HCT116 (cell line): ENCODE measurements around the gene CWC27. TPM values are rescaled to one million over a fixed set of nuclear protein-coding genes. Genes with fewer than 3 reads are reported as not detected.

Source experiments
- ATAC-seq: fragments of 200-7000 bp; cut with Tn5 transposase; 2 replicates; pipeline ENCODE4 v1.9.1; 2020; ENCODE audit warnings: mild to moderate bottlenecking, moderate library complexity
- BruUV-seq: library from RNA; stranded (reverse); fragments of 400-500 nt; replicated peaks from 2 replicates; lab custom pipeline; 2021; lab: Mats Ljungman, UMichigan
- CTCF ChIA-PET: fragments of 300-600 bp; sonication (Branson Sonifier 250); formaldehyde crosslinking; loops from one replicate; lab custom pipeline; 2021; ENCODE audit warnings: antibody characterized with exemption; lab: Charles Lee
- POLR2A ChIA-PET: fragments of 300-600, 350-600 bp; sonication (Branson Sonifier 250); formaldehyde crosslinking; loops from one replicate; lab custom pipeline; 2021; ENCODE audit warnings: antibody characterized with exemption; lab: Charles Lee
- RAD21 ChIA-PET, 2 experiments: fragments of 300-600 bp; sonication (Branson Sonifier 250); formaldehyde crosslinking; loops; one replicate each; lab custom pipeline; 2023; ENCODE audit warnings: low total read pairs in 2 of 2; ENCODE audit not compliant: uncharacterized antibody in 2 of 2, unreplicated experiment in 2 of 2, low non-redundant PET in 1 of 2; lab: Charles Lee
- DNase-seq: peaks from one replicate; pipeline ENCODE4 v3.0.0-alpha.2; 2010; ENCODE audit warnings: low read depth, low spot score
- H2AFZ ChIP-seq: fragments of 200-600 bp; shearing (Covaris generic), sonication (generic); 2 replicates; pipeline ENCODE4 v1.6.1; 2017; ENCODE audit warnings: low read depth, mixed run types, mixed read lengths, antibody characterized with exemption, low read length; ENCODE audit not compliant: poor library complexity, severe bottlenecking
- H3K27ac ChIP-seq: 2 replicates; pipeline ENCODE4 v1.5.1; 2012; ENCODE audit warnings: low read depth, low read length
- H3K27me3 ChIP-seq: fragments of 200-600 bp; sonication (generic); 2 replicates; pipeline ENCODE4 v1.6.1; 2016; ENCODE audit warnings: mixed run types, low read length, mixed read lengths; ENCODE audit not compliant: insufficient read depth
- H3K36me3 ChIP-seq, 2 experiments: fragments of 200-500 bp in 1 of 2; fragments of 200-600 bp in 1 of 2; sonication (Bioruptor generic) in 1 of 2; sonication (generic) in 1 of 2; 2 replicates each; pipeline versions ENCODE4 v1.5.1 to v1.6.1; 2014 to 2016; ENCODE audit warnings: low read length in 2 of 2, inconsistent platforms in 1 of 2, mixed read lengths in 1 of 2, mixed run types in 1 of 2; ENCODE audit not compliant: insufficient read depth in 2 of 2, control insufficient read depth in 1 of 2
- H3K4me1 ChIP-seq, 2 experiments: fragments of 200-600 bp in 1 of 2; sonication (generic) in 1 of 2; 2 replicates each; pipeline versions ENCODE4 v1.5.1 to v1.6.1; 2012 to 2017; ENCODE audit warnings: low read length in 2 of 2, inconsistent platforms in 1 of 2, mild to moderate bottlenecking in 1 of 2, mixed read lengths in 1 of 2, mixed run types in 1 of 2, moderate library complexity in 1 of 2; ENCODE audit not compliant: insufficient read depth in 2 of 2, control insufficient read depth in 1 of 2
- H3K4me2 ChIP-seq: fragments of 200-600 bp; sonication (generic); 2 replicates; pipeline ENCODE4 v1.6.1; 2017; ENCODE audit warnings: mixed run types, low read length, mixed read lengths
- H3K4me3 ChIP-seq, 2 experiments: fragments of 200-600 bp in 1 of 2; sonication (generic) in 1 of 2; replicated peaks in 1 of 2; 2 replicates each; pipeline ENCODE4 v1.5.1; 2011 to 2016; ENCODE audit warnings: low read length in 2 of 2, control low read depth in 1 of 2, low read depth in 1 of 2, mild to moderate bottlenecking in 1 of 2, mixed read lengths in 1 of 2, mixed run types in 1 of 2
- H3K79me2 ChIP-seq: fragments of 200-600 bp; sonication (generic); 2 replicates; pipeline ENCODE4 v1.6.1; 2017; ENCODE audit warnings: mild to moderate bottlenecking, mixed run types, low read length, moderate library complexity, mixed read lengths; ENCODE audit not compliant: insufficient read depth
- H3K9ac ChIP-seq: fragments of 200-600 bp; sonication (generic); 2 replicates; pipeline ENCODE4 v1.6.1; 2016; ENCODE audit warnings: low read length, mixed read lengths
- H3K9me2 ChIP-seq: fragments of 200-600 bp; sonication (generic), shearing (Covaris generic); 2 replicates; pipeline ENCODE4 v1.6.1; 2017; ENCODE audit warnings: mixed run types, mild to moderate bottlenecking, moderate library complexity; ENCODE audit not compliant: insufficient read depth
- H3K9me3 ChIP-seq, 2 experiments: fragments of 200-500 bp in 1 of 2; fragments of 200-600 bp in 1 of 2; sonication (Bioruptor generic) in 1 of 2; sonication (generic) in 1 of 2; 2 replicates each; pipeline ENCODE4 v1.6.1; 2014 to 2017; ENCODE audit warnings: low read length in 2 of 2, mixed read lengths in 2 of 2, inconsistent platforms in 1 of 2, low read depth in 1 of 2, mild to moderate bottlenecking in 1 of 2, mixed run types in 1 of 2, moderate library complexity in 1 of 2; ENCODE audit not compliant: control insufficient read depth in 1 of 2, insufficient read depth in 1 of 2
- H4K20me1 ChIP-seq: fragments of 200-600 bp; sonication (generic), shearing (Covaris generic); 2 replicates; pipeline ENCODE4 v1.6.1; 2017; ENCODE audit warnings: mixed run types, mild to moderate bottlenecking, moderate library complexity; ENCODE audit not compliant: insufficient read depth
- CBX3 ChIP-seq: IDR thresholded peaks from 2 replicates; pipeline ENCODE4 v1.6.1; 2012; ENCODE audit warnings: low read depth
- CTCF ChIP-seq, 3 experiments: fragments of 200-600 bp in 1 of 3; sonication (generic) in 1 of 3; IDR thresholded peaks in 2 of 3; conservative IDR thresholded peaks in 1 of 3; 2 replicates each; pipeline ENCODE4 v1.5.1; 2012 to 2017; ENCODE audit warnings: low read depth in 2 of 3, low read length in 2 of 3, antibody characterized with exemption in 1 of 3, borderline replicate concordance in 1 of 3, control low read depth in 1 of 3, mild to moderate bottlenecking in 1 of 3, mixed read lengths in 1 of 3, mixed run types in 1 of 3, moderate library complexity in 1 of 3; ENCODE audit not compliant: insufficient read depth in 1 of 3
- MAX ChIP-seq: IDR thresholded peaks from 2 replicates; pipeline ENCODE4 v1.6.1; 2012
- POLR2A ChIP-seq: IDR thresholded peaks from 2 replicates; pipeline ENCODE4 v1.7.0; 2011; ENCODE audit warnings: borderline replicate concordance; ENCODE audit not compliant: insufficient read depth, insufficient read length; ENCODE audit errors: extremely low read depth
- REST ChIP-seq: IDR thresholded peaks from 2 replicates; pipeline ENCODE4 v1.6.1; 2012; ENCODE audit warnings: low read depth
- intact Hi-C: fragments of 100-400 bp; cut with micrococcal nuclease; formaldehyde crosslinking; loops from 2 replicates; pipeline ENCODE4 v1.10.0; 2022
- total RNA-seq: library from RNA; stranded (reverse); gene quantifications from one replicate; pipeline ENCODE4 v1.2.1, GENCODE V29; 2021; ENCODE audit not compliant: unreplicated experiment
- TF ChIP-seq, protein P1 (sequence below): IDR thresholded peaks from 2 replicates; pipeline ENCODE4 v1.6.1; 2011; ENCODE audit warnings: mild to moderate bottlenecking, low read length, moderate library complexity; ENCODE audit not compliant: insufficient replicate concordance; ENCODE audit errors: extremely low read depth

The CWC27 gene
- total RNA-seq, 1 experiment from 2014 or later, result 29.1 TPM

GRCh38 chr5:65017636-65018035 lies 248.9 kb downstream of the CWC27 start (continued):
- no peak for TF ChIP-seq CTCF (IDR thresholded peaks at IDR 0.05 in 2 of 3, conservative IDR thresholded peaks at IDR 0.05 in 1 of 3; ENCODE audit: borderline replicate concordance in 1 of 3, insufficient read depth in 1 of 3, low read depth in 2 of 3, low read length in 2 of 3)

- ATAC-seq (no peak), DNase-seq (no peak)
- no peaks in the 10 kb centered on the region for H3K9me2 ChIP-seq
- ChIA-PET RAD21 (no interaction called here), POLR2A (no interaction called here), CTCF (no interaction called here)
- H3K27ac ChIP-seq, result no peak overlapping the region
- H3K36me3 ChIP-seq, result no peaks in the 10 kb centered on the region
- no peak overlapping the region for H2AFZ ChIP-seq
- H3K4me1 ChIP-seq, result no peaks in the 10 kb centered on the region
- H3K4me3 ChIP-seq, result no peak overlapping the region
- H4K20me1 ChIP-seq, result no peaks in the 10 kb centered on the region
- BruUV-seq, result no TSS peak
- H3K9me3 ChIP-seq, result no peaks in the 10 kb centered on the region
- TF ChIP-seq CBX3 (no peak), POLR2A (no peak), REST (no peak), MAX (no peak)
- TF ChIP-seq, protein P1, sequence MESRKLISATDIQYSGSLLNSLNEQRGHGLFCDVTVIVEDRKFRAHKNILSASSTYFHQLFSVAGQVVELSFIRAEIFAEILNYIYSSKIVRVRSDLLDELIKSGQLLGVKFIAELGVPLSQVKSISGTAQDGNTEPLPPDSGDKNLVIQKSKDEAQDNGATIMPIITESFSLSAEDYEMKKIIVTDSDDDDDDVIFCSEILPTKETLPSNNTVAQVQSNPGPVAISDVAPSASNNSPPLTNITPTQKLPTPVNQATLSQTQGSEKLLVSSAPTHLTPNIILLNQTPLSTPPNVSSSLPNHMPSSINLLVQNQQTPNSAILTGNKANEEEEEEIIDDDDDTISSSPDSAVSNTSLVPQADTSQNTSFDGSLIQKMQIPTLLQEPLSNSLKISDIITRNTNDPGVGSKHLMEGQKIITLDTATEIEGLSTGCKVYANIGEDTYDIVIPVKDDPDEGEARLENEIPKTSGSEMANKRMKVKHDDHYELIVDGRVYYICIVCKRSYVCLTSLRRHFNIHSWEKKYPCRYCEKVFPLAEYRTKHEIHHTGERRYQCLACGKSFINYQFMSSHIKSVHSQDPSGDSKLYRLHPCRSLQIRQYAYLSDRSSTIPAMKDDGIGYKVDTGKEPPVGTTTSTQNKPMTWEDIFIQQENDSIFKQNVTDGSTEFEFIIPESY, result no peak
- no peak overlapping the region for H3K4me2 ChIP-seq
- no peak overlapping the region for H3K9ac ChIP-seq
- intact Hi-C loops, result no loop called here
- no peaks in the 10 kb centered on the region for H3K79me2 ChIP-seq
- H3K27me3 ChIP-seq, result no peaks in the 10 kb centered on the region
Measured at GRCh38 chr5:65018763-65019162, 250.0 kb downstream of the CWC27 start.
